ENCODE data around the gene MARK2. TPM values are rescaled to one million over a fixed set of nuclear protein-coding genes. Genes with fewer than 3 reads are reported as not detected.

MARK2 gene
- total RNA-seq, 1 experiment from 2014 or later, result 22.1 TPM

- H3K9me2 ChIP-seq (replicated peaks; ENCODE audit: insufficient read depth, low read length), result no peaks in the 10 kb centered on the region
- no peak overlapping the region for H3K4me3 ChIP-seq (ENCODE audit: low read length)
- no peak overlapping the region for H3K9ac ChIP-seq (ENCODE audit: low read length)
- H3K4me2 ChIP-seq (ENCODE audit: low read depth, low read length, poor library complexity, severe bottlenecking), result no peak overlapping the region
- H4K20me1 ChIP-seq (ENCODE audit: insufficient read depth, low read depth, low read length), result peaks cover 31% of the 10 kb centered on the region
- no peak overlapping the region for H2AFZ ChIP-seq (ENCODE audit: low read length)
- no peaks in the 10 kb centered on the region for H3K27me3 ChIP-seq (ENCODE audit: low read length)
- H3K36me3 ChIP-seq (ENCODE audit: insufficient read depth, low read length), result no peaks in the 10 kb centered on the region
- peaks cover 25% of the 10 kb centered on the region for H3K4me1 ChIP-seq (ENCODE audit: low read length)
- DNase-seq, result no peak
- peaks cover 91% of the 10 kb centered on the region for H3K79me2 ChIP-seq (ENCODE audit: low read length)
- H3K27ac ChIP-seq (ENCODE audit: low read length), result no peak overlapping the region
- H3K9me3 ChIP-seq (ENCODE audit: low read length), result no peaks in the 10 kb centered on the region
Observed at GRCh38 chr11:63883791-63884190, 44.9 kb downstream of the MARK2 start.

- Histone ChIP-seq H3K9ac (ENCODE audit: low read length) (no peak overlapping the region), H3K4me3 (ENCODE audit: low read length) (no peak overlapping the region), H3K27me3 (ENCODE audit: low read length) (no peaks in the 10 kb centered on the region), H2AFZ (ENCODE audit: low read length) (no peak overlapping the region), H3K9me2 (replicated peaks; ENCODE audit: insufficient read depth, low read length) (no peaks in the 10 kb centered on the region), H3K9me3 (ENCODE audit: low read length) (no peaks in the 10 kb centered on the region), H3K4me1 (ENCODE audit: low read length) (peaks cover 25% of the 10 kb centered on the region), H3K4me2 (ENCODE audit: low read depth, low read length, poor library complexity, severe bottlenecking) (no peak overlapping the region), H3K27ac (ENCODE audit: low read length) (no peak overlapping the region), H3K36me3 (ENCODE audit: insufficient read depth, low read length) (no peaks in the 10 kb centered on the region), H3K79me2 (ENCODE audit: low read length) (peaks cover 91% of the 10 kb centered on the region), H4K20me1 (ENCODE audit: insufficient read depth, low read depth, low read length) (peaks cover 36% of the 10 kb centered on the region)
- DNase-seq, result no peak
Observed at GRCh38 chr11:63884196-63884932, 45.5 kb downstream of the MARK2 start.

- no peak overlapping the region for H2AFZ ChIP-seq (ENCODE audit: low read length)
- peak overlapping the region; percentile 51 for H3K27ac ChIP-seq (ENCODE audit: low read length)
- peak overlapping the region; percentile 18 for H3K4me2 ChIP-seq (ENCODE audit: low read depth, low read length, poor library complexity, severe bottlenecking)
- H3K79me2 ChIP-seq (ENCODE audit: low read length), result peaks cover 95% of the 10 kb centered on the region
- H3K9me3 ChIP-seq (ENCODE audit: low read length), result no peaks in the 10 kb centered on the region
- H3K4me3 ChIP-seq (ENCODE audit: low read length), result no peak overlapping the region
- DNase-seq, result no peak
- H3K4me1 ChIP-seq (ENCODE audit: low read length), result peaks cover 25% of the 10 kb centered on the region
- no peaks in the 10 kb centered on the region for H3K36me3 ChIP-seq (ENCODE audit: insufficient read depth, low read length)
- H3K27me3 ChIP-seq (ENCODE audit: low read length), result no peaks in the 10 kb centered on the region
- H4K20me1 ChIP-seq (ENCODE audit: insufficient read depth, low read depth, low read length), result peaks cover 37% of the 10 kb centered on the region
- no peaks in the 10 kb centered on the region for H3K9me2 ChIP-seq (replicated peaks; ENCODE audit: insufficient read depth, low read length)
- peak overlapping the region; percentile 33 for H3K9ac ChIP-seq (ENCODE audit: low read length)
Observed at GRCh38 chr11:63887386-63887999, 48.6 kb downstream of the MARK2 start.

GRCh38 chr11:63888170-63889086 is 49.5 kb downstream of the MARK2 start:
- H3K9me3 ChIP-seq (ENCODE audit: low read length), result no peaks in the 10 kb centered on the region
- H3K4me3 ChIP-seq (ENCODE audit: low read length), result no peak overlapping the region

GRCh38 chr11:63889344-63889743 is 50.4 kb downstream of the MARK2 start:
- peaks cover 25% of the 10 kb centered on the region for H3K4me1 ChIP-seq (ENCODE audit: low read length)
- H4K20me1 ChIP-seq (ENCODE audit: insufficient read depth, low read depth, low read length), result peaks cover 31% of the 10 kb centered on the region
- no peak overlapping the region for H3K9ac ChIP-seq (ENCODE audit: low read length)
- H3K4me3 ChIP-seq (ENCODE audit: low read length), result no peak overlapping the region
- no peaks in the 10 kb centered on the region for H3K27me3 ChIP-seq (ENCODE audit: low read length)
- peaks cover 7% of the 10 kb centered on the region; the same call in 1 of the 2 replicates for H3K36me3 ChIP-seq (ENCODE audit: insufficient read depth, low read length)
- H3K9me3 ChIP-seq (ENCODE audit: low read length), result no peaks in the 10 kb centered on the region
- no peak overlapping the region for H3K27ac ChIP-seq (ENCODE audit: low read length)
- H3K9me2 ChIP-seq (replicated peaks; ENCODE audit: insufficient read depth, low read length), result no peaks in the 10 kb centered on the region
- no peak overlapping the region for H3K4me2 ChIP-seq (ENCODE audit: low read depth, low read length, poor library complexity, severe bottlenecking)
- no peak overlapping the region for H2AFZ ChIP-seq (ENCODE audit: low read length)
- DNase-seq, result no peak
- peaks cover 92% of the 10 kb centered on the region for H3K79me2 ChIP-seq (ENCODE audit: low read length)

More at GRCh38 chr11:63888170-63889086, 49.5 kb downstream of the MARK2 start:
- Histone ChIP-seq H3K9ac (ENCODE audit: low read length) (no peak overlapping the region), H3K27me3 (ENCODE audit: low read length) (no peaks in the 10 kb centered on the region), H3K79me2 (ENCODE audit: low read length) (peaks cover 94% of the 10 kb centered on the region), H3K36me3 (ENCODE audit: insufficient read depth, low read length) (peaks cover under 1% of the 10 kb centered on the region; the same call in 1 of the 2 replicates), H4K20me1 (ENCODE audit: insufficient read depth, low read depth, low read length) (peaks cover 30% of the 10 kb centered on the region), H3K4me1 (ENCODE audit: low read length) (peaks cover 25% of the 10 kb centered on the region), H3K9me2 (replicated peaks; ENCODE audit: insufficient read depth, low read length) (no peaks in the 10 kb centered on the region), H3K4me2 (ENCODE audit: low read depth, low read length, poor library complexity, severe bottlenecking) (peak overlapping the region; percentile 18), H3K27ac (ENCODE audit: low read length) (0 out of 2 replicates have a peak overlapping the region, but pooled peaks have one; percentile 51), H2AFZ (ENCODE audit: low read length) (no peak overlapping the region)
- peak; percentile 78 for DNase-seq

GRCh38 chr11:63890368-63890767 is 51.5 kb downstream of the MARK2 start:
- peaks cover 86% of the 10 kb centered on the region for H3K79me2 ChIP-seq (ENCODE audit: low read length)
- H3K27ac ChIP-seq (ENCODE audit: low read length), result no peak overlapping the region
- no peak for DNase-seq
- H3K36me3 ChIP-seq (ENCODE audit: insufficient read depth, low read length), result peaks cover 7% of the 10 kb centered on the region; the same call in 1 of the 2 replicates
- H3K4me1 ChIP-seq (ENCODE audit: low read length), result peaks cover 25% of the 10 kb centered on the region
- H3K9me2 ChIP-seq (replicated peaks; ENCODE audit: insufficient read depth, low read length), result no peaks in the 10 kb centered on the region
- H4K20me1 ChIP-seq (ENCODE audit: insufficient read depth, low read depth, low read length), result peaks cover 30% of the 10 kb centered on the region
- H2AFZ ChIP-seq (ENCODE audit: low read length), result no peak overlapping the region
- no peaks in the 10 kb centered on the region for H3K27me3 ChIP-seq (ENCODE audit: low read length)
- H3K9me3 ChIP-seq (ENCODE audit: low read length), result no peaks in the 10 kb centered on the region
- no peak overlapping the region for H3K9ac ChIP-seq (ENCODE audit: low read length)
- no peak overlapping the region for H3K4me2 ChIP-seq (ENCODE audit: low read depth, low read length, poor library complexity, severe bottlenecking)
- no peak overlapping the region for H3K4me3 ChIP-seq (ENCODE audit: low read length)

- Histone ChIP-seq H3K79me2 (ENCODE audit: low read length) (peaks cover 71% of the 10 kb centered on the region), H3K9me2 (replicated peaks; ENCODE audit: insufficient read depth, low read length) (no peaks in the 10 kb centered on the region), H4K20me1 (ENCODE audit: insufficient read depth, low read depth, low read length) (peaks cover 24% of the 10 kb centered on the region), H3K4me2 (ENCODE audit: low read depth, low read length, poor library complexity, severe bottlenecking) (no peak overlapping the region), H3K27ac (ENCODE audit: low read length) (no peak overlapping the region), H3K9me3 (ENCODE audit: low read length) (no peaks in the 10 kb centered on the region), H3K4me3 (ENCODE audit: low read length) (no peak overlapping the region), H3K36me3 (ENCODE audit: insufficient read depth, low read length) (peaks cover 7% of the 10 kb centered on the region; the same call in 1 of the 2 replicates), H2AFZ (ENCODE audit: low read length) (no peak overlapping the region), H3K27me3 (ENCODE audit: low read length) (no peaks in the 10 kb centered on the region), H3K4me1 (ENCODE audit: low read length) (peaks cover 13% of the 10 kb centered on the region), H3K9ac (ENCODE audit: low read length) (no peak overlapping the region)
- no peak for DNase-seq
Observed at GRCh38 chr11:63892228-63892627, 53.3 kb downstream of the MARK2 start.
